ENCODE measurements around the gene KRT40. TPM values are rescaled to one million over a fixed set of nuclear protein-coding genes. Genes with fewer than 3 reads are reported as not detected.

KRT40 gene
- total RNA-seq, 1 experiment from 2014 or later, result not detected

DNA sequence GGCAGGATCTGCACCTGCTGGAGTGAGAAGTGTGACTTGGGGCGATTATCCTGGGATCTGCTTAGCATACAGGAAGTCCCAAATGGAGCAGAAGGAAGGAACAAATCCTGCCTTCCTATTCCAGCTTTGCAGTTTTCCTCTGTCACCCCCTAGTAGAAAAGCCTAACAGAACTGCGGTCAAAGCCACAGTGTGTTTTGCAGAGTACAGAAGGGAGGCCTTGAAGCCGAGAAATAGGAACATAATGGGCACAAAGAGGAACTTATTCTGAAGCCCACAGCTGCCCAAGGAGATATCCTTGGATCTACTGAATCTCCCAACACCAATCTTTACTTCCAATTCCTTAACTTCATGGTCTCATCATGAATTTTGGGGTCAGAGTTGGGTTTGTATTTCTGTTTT is 34.4 kb upstream of the KRT40 start:
- CTCF ChIA-PET, result no interaction called here
- no peak for ATAC-seq
- in situ Hi-C loops (cut with HindIII; ENCODE audit: low pct_unique_long_range_greater_than_20kb, low sequenced_read_pairs), result no loop called here

DNA sequence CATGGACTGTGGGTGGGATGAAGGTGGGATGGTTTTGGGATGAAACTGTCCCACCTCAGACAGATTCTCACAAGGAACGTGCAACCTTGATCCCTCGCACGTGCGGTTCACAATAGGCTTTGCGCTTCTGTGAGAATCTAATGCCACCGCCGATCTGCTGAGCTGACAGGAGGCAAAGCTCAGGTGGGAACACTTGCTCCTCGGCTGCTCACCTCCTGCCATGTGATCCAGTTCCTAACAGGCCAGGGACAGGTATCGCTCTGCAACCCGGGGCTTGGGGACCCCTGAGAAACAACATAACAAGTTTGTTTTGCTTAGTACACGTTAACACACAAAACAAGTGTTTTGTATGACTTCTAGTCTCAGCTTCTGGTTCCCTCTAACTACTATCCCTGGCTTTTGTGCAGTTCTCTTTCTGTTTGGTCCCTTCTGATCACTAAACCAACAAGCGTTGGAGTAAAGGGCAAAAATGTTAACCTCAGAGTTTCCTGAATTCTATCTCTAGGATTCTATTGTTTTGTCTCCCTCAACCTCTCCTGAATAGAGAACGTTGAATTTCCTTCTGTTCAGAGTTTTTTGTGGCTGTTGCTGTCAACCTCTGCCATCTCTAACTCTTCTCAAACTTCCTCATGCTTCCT is 32.6 kb upstream of the KRT40 start:
- Histone ChIP-seq H3K9me3 (ENCODE audit: control insufficient read depth, insufficient read depth, low read depth, low read length) (no peaks in the 10 kb centered on the region), H3K4me3 (ENCODE audit: low read depth in 2 of 2, low read length in 2 of 2) (no peak overlapping the region), H3K27ac (ENCODE audit: low read length) (no peak overlapping the region), H3K27me3 (ENCODE audit: control insufficient read depth, insufficient read depth, low read length) (no peaks in the 10 kb centered on the region; the same call in 1 of the 2 replicates), H3K36me3 (ENCODE audit: control insufficient read depth, insufficient read depth, low read length) (no peaks in the 10 kb centered on the region), H3K4me1 (ENCODE audit: control insufficient read depth, insufficient read depth, low read length) (no peaks in the 10 kb centered on the region)
- no peak for TF ChIP-seq TCF7L2 (IDR thresholded peaks at IDR 0.05; ENCODE audit: low read depth, low read length)
- TF ChIP-seq SIN3A (IDR thresholded peaks at IDR 0.05; ENCODE audit: borderline replicate concordance, insufficient read depth, low read depth, low read length), result no peak
- TF ChIP-seq, protein P1, sequence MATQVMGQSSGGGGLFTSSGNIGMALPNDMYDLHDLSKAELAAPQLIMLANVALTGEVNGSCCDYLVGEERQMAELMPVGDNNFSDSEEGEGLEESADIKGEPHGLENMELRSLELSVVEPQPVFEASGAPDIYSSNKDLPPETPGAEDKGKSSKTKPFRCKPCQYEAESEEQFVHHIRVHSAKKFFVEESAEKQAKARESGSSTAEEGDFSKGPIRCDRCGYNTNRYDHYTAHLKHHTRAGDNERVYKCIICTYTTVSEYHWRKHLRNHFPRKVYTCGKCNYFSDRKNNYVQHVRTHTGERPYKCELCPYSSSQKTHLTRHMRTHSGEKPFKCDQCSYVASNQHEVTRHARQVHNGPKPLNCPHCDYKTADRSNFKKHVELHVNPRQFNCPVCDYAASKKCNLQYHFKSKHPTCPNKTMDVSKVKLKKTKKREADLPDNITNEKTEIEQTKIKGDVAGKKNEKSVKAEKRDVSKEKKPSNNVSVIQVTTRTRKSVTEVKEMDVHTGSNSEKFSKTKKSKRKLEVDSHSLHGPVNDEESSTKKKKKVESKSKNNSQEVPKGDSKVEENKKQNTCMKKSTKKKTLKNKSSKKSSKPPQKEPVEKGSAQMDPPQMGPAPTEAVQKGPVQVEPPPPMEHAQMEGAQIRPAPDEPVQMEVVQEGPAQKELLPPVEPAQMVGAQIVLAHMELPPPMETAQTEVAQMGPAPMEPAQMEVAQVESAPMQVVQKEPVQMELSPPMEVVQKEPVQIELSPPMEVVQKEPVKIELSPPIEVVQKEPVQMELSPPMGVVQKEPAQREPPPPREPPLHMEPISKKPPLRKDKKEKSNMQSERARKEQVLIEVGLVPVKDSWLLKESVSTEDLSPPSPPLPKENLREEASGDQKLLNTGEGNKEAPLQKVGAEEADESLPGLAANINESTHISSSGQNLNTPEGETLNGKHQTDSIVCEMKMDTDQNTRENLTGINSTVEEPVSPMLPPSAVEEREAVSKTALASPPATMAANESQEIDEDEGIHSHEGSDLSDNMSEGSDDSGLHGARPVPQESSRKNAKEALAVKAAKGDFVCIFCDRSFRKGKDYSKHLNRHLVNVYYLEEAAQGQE (IDR thresholded peaks at IDR 0.05; ENCODE audit: insufficient read depth in 1 of 2, low read depth in 2 of 2, low read length in 1 of 2), result no peak
- no peak for TF ChIP-seq POLR2AphosphoS5 (IDR thresholded peaks at IDR 0.05; ENCODE audit: low read depth, low read length)
- intact Hi-C loops (cut with micrococcal nuclease; ENCODE audit: unreplicated experiment), result no loop called here
- in situ Hi-C loops (cut with HindIII; ENCODE audit: low pct_unique_long_range_greater_than_20kb, low sequenced_read_pairs), result no loop called here
- no TSS peak for BruUV-seq (replicated peaks)
- CTCF ChIA-PET, result no interaction called here
- POLR2A ChIA-PET, result no interaction called here
- ATAC-seq (no peak), DNase-seq (ENCODE audit: low read depth, low spot score) (no peak)

More for the DNA sequence above, 34.4 kb upstream of the KRT40 start:
- no TSS peak for BruUV-seq (replicated peaks)
- POLR2A ChIA-PET, result interaction anchor here (0.6 kb wide), 1 partner anchor 44 kb away, joined by 5 read pairs; no protein-coding TSS in a partner anchor
- TF ChIP-seq, protein P2, sequence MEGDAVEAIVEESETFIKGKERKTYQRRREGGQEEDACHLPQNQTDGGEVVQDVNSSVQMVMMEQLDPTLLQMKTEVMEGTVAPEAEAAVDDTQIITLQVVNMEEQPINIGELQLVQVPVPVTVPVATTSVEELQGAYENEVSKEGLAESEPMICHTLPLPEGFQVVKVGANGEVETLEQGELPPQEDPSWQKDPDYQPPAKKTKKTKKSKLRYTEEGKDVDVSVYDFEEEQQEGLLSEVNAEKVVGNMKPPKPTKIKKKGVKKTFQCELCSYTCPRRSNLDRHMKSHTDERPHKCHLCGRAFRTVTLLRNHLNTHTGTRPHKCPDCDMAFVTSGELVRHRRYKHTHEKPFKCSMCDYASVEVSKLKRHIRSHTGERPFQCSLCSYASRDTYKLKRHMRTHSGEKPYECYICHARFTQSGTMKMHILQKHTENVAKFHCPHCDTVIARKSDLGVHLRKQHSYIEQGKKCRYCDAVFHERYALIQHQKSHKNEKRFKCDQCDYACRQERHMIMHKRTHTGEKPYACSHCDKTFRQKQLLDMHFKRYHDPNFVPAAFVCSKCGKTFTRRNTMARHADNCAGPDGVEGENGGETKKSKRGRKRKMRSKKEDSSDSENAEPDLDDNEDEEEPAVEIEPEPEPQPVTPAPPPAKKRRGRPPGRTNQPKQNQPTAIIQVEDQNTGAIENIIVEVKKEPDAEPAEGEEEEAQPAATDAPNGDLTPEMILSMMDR (IDR thresholded peaks at IDR 0.05), result no peak
- TF ChIP-seq TCF7L2 (IDR thresholded peaks at IDR 0.05; ENCODE audit: low read depth, low read length), result no peak
- TF ChIP-seq, protein P1 (IDR thresholded peaks at IDR 0.05; ENCODE audit: insufficient read depth in 1 of 2, low read depth in 2 of 2, low read length in 1 of 2), result no peak
- TF ChIP-seq SIN3A (IDR thresholded peaks at IDR 0.05; ENCODE audit: borderline replicate concordance, insufficient read depth, low read depth, low read length), result no peak
- no peak for TF ChIP-seq POLR2AphosphoS5 (IDR thresholded peaks at IDR 0.05; ENCODE audit: low read depth, low read length)
- Histone ChIP-seq H3K27ac (ENCODE audit: low read length) (no peak overlapping the region), H3K36me3 (ENCODE audit: control insufficient read depth, insufficient read depth, low read length) (no peaks in the 10 kb centered on the region), H3K4me1 (ENCODE audit: control insufficient read depth, insufficient read depth, low read length) (no peaks in the 10 kb centered on the region), H3K27me3 (ENCODE audit: control insufficient read depth, insufficient read depth, low read length) (peaks cover under 1% of the 10 kb centered on the region; the same call in 1 of the 2 replicates), H3K9me3 (ENCODE audit: control insufficient read depth, insufficient read depth, low read depth, low read length) (no peaks in the 10 kb centered on the region), H3K4me3 (ENCODE audit: low read depth in 2 of 2, low read length in 2 of 2) (no peak overlapping the region)
- intact Hi-C loops (cut with micrococcal nuclease; ENCODE audit: unreplicated experiment), result no loop called here
- DNase-seq (ENCODE audit: low read depth, low spot score), result no peak
